ENCODE results near the gene GALNT2. TPM values are rescaled to one million over a fixed set of nuclear protein-coding genes. Genes with fewer than 3 reads are reported as not detected.

Gene GALNT2
- total and polyA plus RNA-seq, 2 of the 13 experiments (the other 11 are each of a cell fraction or from before 2014, with no cell fraction given) = 39.3 to 39.6 TPM

GRCh38 chr1:230142608-230143210 lies 75.7 kb downstream of the GALNT2 start:
- Histone ChIP-seq H3K4me3 (replicated peaks in 1 of 3; ENCODE audit: insufficient read depth in 1 of 3, low read depth in 2 of 3, low read length in 3 of 3) (no peak overlapping the region), H3K27me3 (ENCODE audit: control insufficient read depth in 1 of 2, insufficient read depth in 2 of 2, low read length in 2 of 2) (no peaks in the 10 kb centered on the region), H3K27ac (ENCODE audit: extremely low read length, insufficient read depth, low read length) (no peak overlapping the region), H3K4me1 (ENCODE audit: insufficient read depth, low read length) (peaks cover 38% of the 10 kb centered on the region), H3K36me3 (replicated peaks in 1 of 2; ENCODE audit: control insufficient read depth in 1 of 2, insufficient read depth in 2 of 2, low read length in 2 of 2) (no peaks in the 10 kb centered on the region; a peak in 1 of 5 replicates), H3K9me3 (ENCODE audit: low read length) (no peaks in the 10 kb centered on the region), H2AFZ (ENCODE audit: low read length) (no peak overlapping the region), H4K20me1 (ENCODE audit: insufficient read depth, low read length) (no peaks in the 10 kb centered on the region), H3K4me2 (ENCODE audit: low read depth, low read length) (no peak overlapping the region), H3K9ac (ENCODE audit: insufficient read depth, low read depth, low read length) (no peak overlapping the region), H3K79me2 (ENCODE audit: insufficient read depth, low read length) (peaks cover 21% of the 10 kb centered on the region)
- FAIRE-seq = no peak
- BruUV-seq (replicated peaks) = no TSS peak
- no peak for DNase-seq (ENCODE audit: low spot score)
- TF ChIP-seq HDAC2 (CRISPR knock-in tag; IDR thresholded peaks at IDR 0.05) (no peak), CBX5 (CRISPR knock-in tag; IDR thresholded peaks at IDR 0.05; ENCODE audit: borderline replicate concordance) (no peak), TP53 (CRISPR knock-in tag; conservative IDR thresholded peaks at IDR 0.05) (no peak), ZIK1 (CRISPR knock-in tag; IDR thresholded peaks at IDR 0.05; ENCODE audit: borderline replicate concordance, low read depth) (no peak)
- CTCF ChIA-PET (ENCODE audit: low intra/inter-chr PET ratio, low total read pairs) = no interaction called here
- ATAC-seq = no peak
- intact Hi-C loops (cut with micrococcal nuclease; ENCODE audit: unreplicated experiment) = no loop called here
- POLR2A ChIA-PET = no interaction called here
- in situ Hi-C loops (cut with HindIII; ENCODE audit: extremely low pct_ligation_motif_present, low pct_unique_long_range_greater_than_20kb) = no loop called here
- 86% methylated on average over 5 of the region's 5 CpGs for WGBS (ENCODE audit: low lambda C conversion rate)

- DNase-seq (ENCODE audit: low spot score) (no peak), FAIRE-seq (no peak), ATAC-seq (no peak)
- Histone ChIP-seq H3K9me3 (ENCODE audit: low read length) (no peaks in the 10 kb centered on the region), H3K9ac (ENCODE audit: insufficient read depth, low read depth, low read length) (no peak overlapping the region), H3K27ac (ENCODE audit: extremely low read length, insufficient read depth, low read length) (no peak overlapping the region), H3K36me3 (replicated peaks in 1 of 2; ENCODE audit: control insufficient read depth in 1 of 2, insufficient read depth in 2 of 2, low read length in 2 of 2) (no peaks in the 10 kb centered on the region; a peak in 1 of 5 replicates), H2AFZ (ENCODE audit: low read length) (no peak overlapping the region), H3K4me1 (ENCODE audit: insufficient read depth, low read length) (peaks cover 46% of the 10 kb centered on the region), H3K4me2 (ENCODE audit: low read depth, low read length) (no peak overlapping the region), H3K79me2 (ENCODE audit: insufficient read depth, low read length) (peaks cover 21% of the 10 kb centered on the region), H4K20me1 (ENCODE audit: insufficient read depth, low read length) (no peaks in the 10 kb centered on the region), H3K27me3 (ENCODE audit: control insufficient read depth in 1 of 2, insufficient read depth in 2 of 2, low read length in 2 of 2) (no peaks in the 10 kb centered on the region), H3K4me3 (replicated peaks in 1 of 3; ENCODE audit: insufficient read depth in 1 of 3, low read depth in 2 of 3, low read length in 3 of 3) (no peak overlapping the region)
- ChIA-PET CTCF (ENCODE audit: low intra/inter-chr PET ratio, low total read pairs) (no interaction called here), POLR2A (no interaction called here)
- no TSS peak for BruUV-seq (replicated peaks)
- in situ Hi-C loops (cut with HindIII; ENCODE audit: extremely low pct_ligation_motif_present, low pct_unique_long_range_greater_than_20kb) (no loop called here), intact Hi-C loops (cut with micrococcal nuclease; ENCODE audit: unreplicated experiment) (no loop called here)
- WGBS (ENCODE audit: low lambda C conversion rate) = 98% methylated on average over 9 of the region's 9 CpGs
- TF ChIP-seq ZNF552 (CRISPR knock-in tag; IDR thresholded peaks at IDR 0.05; ENCODE audit: borderline replicate concordance) = no peak
- no peak for TF ChIP-seq MED1 (CRISPR knock-in tag; IDR thresholded peaks at IDR 0.05)
- TF ChIP-seq, protein P1, sequence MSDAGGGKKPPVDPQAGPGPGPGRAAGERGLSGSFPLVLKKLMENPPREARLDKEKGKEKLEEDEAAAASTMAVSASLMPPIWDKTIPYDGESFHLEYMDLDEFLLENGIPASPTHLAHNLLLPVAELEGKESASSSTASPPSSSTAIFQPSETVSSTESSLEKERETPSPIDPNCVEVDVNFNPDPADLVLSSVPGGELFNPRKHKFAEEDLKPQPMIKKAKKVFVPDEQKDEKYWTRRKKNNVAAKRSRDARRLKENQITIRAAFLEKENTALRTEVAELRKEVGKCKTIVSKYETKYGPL (CRISPR knock-in tag; IDR thresholded peaks at IDR 0.05) = no peak
- no peak for TF ChIP-seq GATAD1 (CRISPR knock-in tag; IDR thresholded peaks at IDR 0.05)
- TF ChIP-seq ZMYM4 (CRISPR knock-in tag; IDR thresholded peaks at IDR 0.05) = no peak
- no peak for TF ChIP-seq KDM2A (CRISPR knock-in tag; IDR thresholded peaks at IDR 0.05; ENCODE audit: borderline replicate concordance, low read depth)
- no peak for TF ChIP-seq ZNF468 (CRISPR knock-in tag; IDR thresholded peaks at IDR 0.05)
- no peak for TF ChIP-seq SRSF9 (IDR thresholded peaks at IDR 0.05; ENCODE audit: borderline replicate concordance, insufficient read depth, low read depth, low read length, poor library complexity, severe bottlenecking)
- TF ChIP-seq ZNF282 (IDR thresholded peaks at IDR 0.05; ENCODE audit: partially characterized antibody) = no peak
- no peak for TF ChIP-seq ESRRA (CRISPR knock-in tag; IDR thresholded peaks at IDR 0.05; ENCODE audit: low read depth)
- no peak for TF ChIP-seq ZKSCAN1 (IDR thresholded peaks at IDR 0.05; ENCODE audit: low read length)
- TF ChIP-seq SP4 (CRISPR knock-in tag; IDR thresholded peaks at IDR 0.05) = no peak
- no peak for TF ChIP-seq PRPF4 (IDR thresholded peaks at IDR 0.05; ENCODE audit: low read depth, low read length, poor library complexity, severe bottlenecking)
These were observed 76.5 kb downstream of the GALNT2 start for GRCh38 chr1:230143534-230143933.

All from HepG2 (cell line).